Right lung (tissue), 5 donors: ENCODE measurements around the gene SLC27A1. TPM values are rescaled to one million over a fixed set of nuclear protein-coding genes. Genes with fewer than 3 reads are reported as not detected.
"Not testable (repeated sequence)": the region's sequence is repeated elsewhere in the genome, so short reads cannot be mapped to it uniquely, and the experiment has no call there.

Experiments
- DNase-seq, 2 donors: peaks; one replicate each; pipeline ENCODE4 v3.0.0-alpha.2; 2013
- polyA plus RNA-seq, 5 donors: library from polyadenylated mRNA; unstranded; fragments of 120-200 nt; gene quantifications; one replicate each; pipeline versions ENCODE4 v1.2.1 to v1.2.3, GENCODE V29; 2013; ENCODE audit warnings: inconsistent platforms in 1 of 5, low replicate concordance in 1 of 5; ENCODE audit not compliant: insufficient read length in 5 of 5, insufficient read depth in 1 of 5

SLC27A1 gene
- polyA plus RNA-seq, 5 donors: 17.0 to 28.4 (median 25.1) TPM

GRCh38 chr19:17536955-17537354 lies 66.6 kb downstream of the SLC27A1 start:
- DNase-seq: no peak

- DNase-seq: no peak
Observed at GRCh38 chr19:17538684-17539237, 68.4 kb downstream of the SLC27A1 start.

GRCh38 chr19:17539238-17540117 lies 69.2 kb downstream of the SLC27A1 start:
- DNase-seq: peak; percentile 82 to 84

DNA sequence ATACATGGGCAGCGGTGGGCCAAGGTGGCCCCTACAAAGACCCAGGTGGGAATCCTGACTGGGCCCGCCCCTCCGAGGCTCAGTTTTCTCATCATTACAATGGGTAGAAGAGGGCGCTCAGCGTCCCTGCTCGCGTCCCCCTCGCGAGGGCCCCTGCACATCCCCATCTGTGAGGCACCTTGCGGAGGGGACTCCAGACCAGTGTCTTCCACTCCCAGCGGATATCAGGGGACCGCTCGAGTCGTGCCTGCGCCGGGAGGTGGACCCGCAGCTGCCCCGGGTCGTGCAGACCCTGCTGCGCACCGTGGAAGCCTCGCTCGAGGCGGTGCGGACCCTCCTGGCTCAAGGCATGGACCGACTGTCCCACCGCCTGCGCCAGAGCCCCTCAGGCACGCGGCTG lies 69.8 kb downstream of the SLC27A1 start:
- no peak for DNase-seq

DNA sequence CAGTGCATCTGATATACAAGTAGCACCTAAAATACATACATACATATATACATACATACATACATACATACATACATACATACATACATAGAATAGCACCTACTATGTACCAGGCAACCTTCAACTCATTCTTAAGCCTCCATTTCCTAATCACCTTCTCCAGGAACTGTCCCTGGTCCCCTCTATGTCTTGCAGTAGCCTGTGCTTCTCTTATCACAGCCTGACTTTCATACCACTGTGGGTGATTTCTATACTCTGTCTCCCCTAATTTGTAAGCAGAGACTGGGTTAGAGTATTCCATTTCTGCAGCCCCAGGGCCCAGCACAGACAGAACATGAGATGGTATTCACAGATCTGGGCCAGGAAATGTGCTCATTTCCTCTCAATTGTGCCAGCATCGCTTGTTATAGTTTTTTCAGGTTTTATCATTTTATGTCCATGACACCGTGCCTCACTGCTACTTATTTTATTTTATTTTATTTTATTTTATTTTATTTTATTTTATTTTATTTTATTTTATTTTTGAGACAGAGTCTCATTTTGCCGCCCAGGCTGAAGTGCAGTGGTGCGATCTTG lies 70.9 kb downstream of the SLC27A1 start:
- DNase-seq: no peak

DNA sequence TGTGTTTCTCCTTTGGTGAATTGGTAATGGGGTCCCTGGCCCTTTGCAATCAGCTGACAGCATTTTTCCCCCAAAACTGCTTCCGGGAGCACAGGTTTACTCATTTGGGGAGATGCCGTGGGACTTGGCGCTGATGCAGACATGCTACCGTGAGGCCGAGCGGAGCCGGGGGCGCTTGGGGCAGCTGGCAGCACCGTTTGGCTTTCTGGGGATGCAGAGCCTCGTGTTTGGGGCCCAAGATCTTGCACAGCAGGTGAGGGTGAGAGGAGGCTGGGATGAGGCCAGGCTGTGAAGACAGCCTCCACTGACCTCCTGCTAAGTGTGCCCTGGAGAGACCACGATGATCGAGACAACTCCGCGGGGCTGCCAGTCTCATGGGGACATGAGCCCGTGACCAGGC lies 71.7 kb downstream of the SLC27A1 start:
- DNase-seq: no peak

DNA sequence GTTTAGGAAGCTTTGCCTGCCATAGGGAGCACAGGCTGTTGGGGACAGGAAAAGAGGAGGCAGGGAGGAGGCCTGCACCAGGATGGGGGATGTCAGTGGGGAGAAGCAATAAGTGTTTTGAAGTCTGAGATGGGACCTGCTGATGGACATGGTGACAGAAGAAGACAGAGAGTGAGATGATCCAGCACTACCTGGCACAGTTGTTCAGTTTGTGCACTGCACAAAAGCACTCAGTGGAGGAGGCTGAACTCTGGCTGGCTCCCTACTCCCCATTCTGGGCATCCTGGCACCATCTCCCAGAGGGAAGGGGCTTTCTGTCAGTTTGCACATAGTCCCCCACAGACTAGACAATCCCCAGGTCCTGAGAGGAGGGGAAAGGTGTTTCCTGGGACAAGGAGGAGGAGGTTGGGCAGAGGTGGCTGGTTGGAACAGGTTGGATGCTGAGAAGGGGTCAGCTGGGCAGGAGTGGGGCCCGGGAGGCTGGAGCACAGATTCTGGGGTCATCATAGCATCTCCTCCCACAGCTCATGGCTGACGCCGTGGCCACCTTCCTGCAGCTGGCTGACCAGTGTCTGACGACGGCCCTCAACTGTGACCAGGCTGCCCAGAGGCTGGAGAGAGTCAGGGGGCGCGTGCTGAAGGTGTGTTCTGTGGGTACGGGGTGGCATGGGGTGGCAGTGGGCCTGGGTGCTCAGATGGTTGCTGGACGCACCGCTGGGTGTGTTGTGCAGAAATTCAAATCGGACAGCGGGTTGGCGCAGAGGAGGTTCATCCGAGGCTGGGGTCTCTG lies 72.7 kb downstream of the SLC27A1 start:
- no peak for DNase-seq

DNA sequence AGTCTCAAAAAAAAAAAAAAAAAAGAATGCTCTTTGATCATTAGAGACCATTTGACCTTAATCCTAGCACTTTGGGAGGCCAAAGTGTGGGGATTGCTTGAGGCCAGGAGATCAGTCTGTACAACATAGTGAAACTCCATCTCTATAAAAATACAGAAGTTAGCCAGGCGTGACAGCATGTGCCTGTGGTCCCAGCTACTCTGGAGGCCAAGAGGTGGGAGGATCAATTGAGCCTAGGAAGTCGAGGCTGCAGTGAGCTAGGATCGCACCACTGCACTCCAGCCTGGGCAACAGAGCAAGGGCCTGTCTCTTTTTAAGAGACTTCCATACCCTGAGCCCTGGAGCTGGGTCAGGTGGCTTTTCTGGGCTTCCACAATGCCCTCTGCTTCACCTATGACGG lies 73.7 kb downstream of the SLC27A1 start:
- DNase-seq: no peak

DNA sequence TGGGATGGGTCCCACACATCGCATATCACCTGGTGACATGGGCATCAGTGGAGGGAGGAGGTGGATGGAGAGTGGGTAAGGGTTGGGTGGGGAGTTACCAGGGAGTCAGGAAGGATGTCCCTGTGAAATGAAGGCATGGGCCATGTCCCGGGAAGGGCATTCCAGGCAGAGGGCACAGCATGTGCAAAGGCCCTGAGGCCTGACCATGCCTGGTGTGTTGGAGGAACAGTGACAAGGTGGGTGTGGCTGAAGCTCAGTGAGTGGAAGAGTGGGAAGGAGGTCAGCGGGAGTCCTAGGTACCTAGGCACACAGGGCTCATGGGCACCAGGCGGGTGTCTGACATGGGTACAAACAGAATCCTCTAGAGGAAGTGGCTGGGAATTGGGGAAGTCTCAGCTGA lies 74.1 kb downstream of the SLC27A1 start:
- no peak for DNase-seq

DNA sequence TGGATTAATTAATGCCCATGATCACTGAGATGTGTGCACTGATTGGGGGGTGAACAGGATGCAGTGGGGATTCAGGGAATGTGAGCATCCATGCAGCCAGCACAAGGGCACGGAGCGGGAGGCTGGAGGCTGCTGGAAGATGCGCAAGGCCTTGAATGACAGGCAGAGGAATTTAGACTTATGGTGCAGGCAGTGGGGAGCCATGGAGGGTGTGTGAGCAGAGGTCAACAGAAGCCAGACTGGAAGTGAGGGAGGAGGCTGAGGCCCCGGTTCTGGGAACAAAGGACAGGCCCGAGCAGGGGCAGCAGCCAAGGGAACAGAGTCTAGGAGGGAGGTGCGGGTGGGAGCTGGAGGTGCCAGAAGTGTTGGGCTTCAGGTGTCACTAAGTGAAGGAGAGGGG lies 77.8 kb downstream of the SLC27A1 start:
- no peak for DNase-seq

- DNase-seq: no peak
Observed at GRCh38 chr19:17549085-17549740, 78.9 kb downstream of the SLC27A1 start.

- DNase-seq: no peak
Observed at GRCh38 chr19:17550076-17550667, 79.8 kb downstream of the SLC27A1 start.

DNA sequence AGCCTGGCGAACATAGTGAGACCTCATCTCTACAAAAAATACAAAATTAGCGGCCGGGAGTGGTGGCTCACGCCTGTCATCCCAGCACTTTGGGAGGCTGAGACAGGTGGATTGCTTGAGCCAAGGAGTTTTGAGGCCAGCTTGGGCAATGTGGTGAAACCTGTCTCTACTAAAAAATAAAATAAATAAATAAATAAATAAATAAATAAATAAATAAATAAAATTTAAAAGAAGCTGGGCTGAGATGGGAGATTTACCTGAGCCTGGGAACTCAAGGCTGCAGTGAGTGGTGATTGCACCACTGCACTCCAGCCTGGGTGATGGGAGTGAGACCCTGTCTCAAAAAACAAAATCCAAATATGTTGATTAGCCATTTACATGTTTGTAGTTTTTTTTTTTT lies 82.4 kb downstream of the SLC27A1 start:
- not testable (repeated sequence) for DNase-seq

- peak; percentile 82 to 86 for DNase-seq
Observed at GRCh38 chr19:17553256-17553655, 82.9 kb downstream of the SLC27A1 start.

DNA sequence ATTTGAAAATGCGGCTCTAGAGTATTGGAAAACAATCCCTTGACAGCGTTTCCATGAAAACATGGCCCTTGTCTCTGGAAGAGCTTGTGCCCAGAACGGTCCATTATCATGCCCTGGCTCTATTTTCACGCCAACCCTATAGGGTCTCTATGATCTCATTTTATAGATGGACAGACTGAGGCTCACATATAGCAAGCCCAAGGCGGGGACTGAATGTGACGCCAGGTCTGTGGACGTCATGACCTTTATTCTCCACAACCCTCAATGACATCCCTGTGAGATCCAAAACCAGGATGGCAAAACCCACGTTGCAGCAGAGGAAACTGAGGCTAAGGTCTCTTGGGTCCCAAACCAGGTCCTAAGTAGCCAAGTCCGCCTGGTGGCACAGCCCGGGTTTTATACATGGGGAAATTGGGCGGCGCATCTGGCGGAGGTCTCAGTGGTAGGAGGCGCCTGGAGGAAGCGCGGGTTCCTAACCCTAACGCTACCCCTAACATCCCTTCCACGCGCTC lies 84.7 kb downstream of the SLC27A1 start:
- no peak for DNase-seq

DNA sequence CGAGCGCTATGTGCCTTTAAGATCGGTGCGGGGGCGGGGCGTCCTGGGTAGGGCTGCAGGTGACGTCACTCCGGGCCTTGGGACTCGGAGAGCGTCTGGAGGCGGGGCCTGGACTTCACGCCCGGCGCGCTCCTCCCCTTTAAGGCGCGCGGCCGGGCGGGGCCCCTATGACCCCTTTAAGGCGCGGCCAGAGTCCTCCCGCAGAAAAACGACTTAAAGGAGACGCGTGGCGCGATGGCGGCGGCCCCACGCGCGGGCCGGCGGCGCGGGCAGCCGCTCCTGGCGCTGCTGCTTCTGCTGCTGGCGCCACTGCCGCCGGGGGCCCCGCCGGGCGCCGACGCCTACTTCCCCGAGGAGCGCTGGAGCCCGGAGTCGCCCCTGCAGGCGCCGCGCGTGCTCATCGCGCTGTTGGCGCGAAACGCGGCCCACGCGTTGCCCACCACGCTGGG lies 85.2 kb downstream of the SLC27A1 start, which contains the start of gene COLGALT1:
TSS of gene COLGALT1 (plus strand) at position 170 of the 449 bp plus-strand sequence. CDS start at position 235, 65 bp downstream.
- peak; percentile 94 for DNase-seq
